Measurements from ENCODE around the gene PTPRG. TPM values are rescaled to one million over a fixed set of nuclear protein-coding genes. Genes with fewer than 3 reads are reported as not detected.

The PTPRG gene
- total and polyA plus RNA-seq, 10 of the 15 experiments (the other 5 are each of a cell fraction or from before 2014, with no cell fraction given), result 0.29 to 20.7 (median 1.4) TPM

GRCh38 chr3:62249484-62249776 lies 688.1 kb downstream of the PTPRG start:
- in situ Hi-C loops (cut with MboI) (no loop called here), intact Hi-C loops (cut with micrococcal nuclease; ENCODE audit: unreplicated experiment) (no loop called here)
- H3K79me2 ChIP-seq (ENCODE audit: control insufficient read depth, insufficient read depth, low read length), result no peaks in the 10 kb centered on the region
- H3K27ac ChIP-seq (ENCODE audit: control insufficient read depth, insufficient read depth), result no peak overlapping the region
- WGBS (ENCODE audit: insufficient coverage, insufficient replicate concordance, low lambda C conversion rate, missing lambda C conversion rate), result 0% methylated on average over 1 of the region's 1 CpG
- no peak overlapping the region for H2AFZ ChIP-seq (ENCODE audit: control insufficient read depth, low read depth, low read length)
- RAD21 ChIA-PET (ENCODE audit: unreplicated experiment), result no interaction called here
- no peaks in the 10 kb centered on the region for H3K4me1 ChIP-seq (ENCODE audit: control insufficient read depth, insufficient read depth, low read length)
- no TSS peak for BruUV-seq (replicated peaks)
- ATAC-seq (no peak), DNase-seq (ENCODE audit: low read depth, low spot score) (no peak), FAIRE-seq (no peak)
- H4K20me1 ChIP-seq (ENCODE audit: control insufficient read depth, insufficient read depth), result no peaks in the 10 kb centered on the region
- no peak overlapping the region for H3K4me2 ChIP-seq (ENCODE audit: control insufficient read depth, insufficient read depth)
- no peaks in the 10 kb centered on the region for H3K9me3 ChIP-seq (replicated peaks; ENCODE audit: control insufficient read depth, insufficient read depth, low read length)
- H3K36me3 ChIP-seq (ENCODE audit: control insufficient read depth in 2 of 2, insufficient read depth in 2 of 2, low read length in 1 of 2), result no peaks in the 10 kb centered on the region
- CTCF ChIA-PET, result interaction anchor here (0.6 to 1.5 kb wide), 4 partner anchors 10 to 43 kb away, joined by 3 to 5 read pairs (median 4); no protein-coding TSS in a partner anchor
- no peaks in the 10 kb centered on the region; a peak in 1 of 4 replicates for H3K27me3 ChIP-seq (replicated peaks in 1 of 2; ENCODE audit: control insufficient read depth in 2 of 2, insufficient read depth in 2 of 2, low read length in 1 of 2)
- H3K4me3 ChIP-seq, result no peak overlapping the region
- POLR2A ChIA-PET, result no interaction called here
- no peak for TF ChIP-seq ELK1 (IDR thresholded peaks at IDR 0.05; ENCODE audit: low read depth, low read length)
- no peak for TF ChIP-seq CTCF (IDR thresholded peaks at IDR 0.05 in 2 of 3, conservative IDR thresholded peaks at IDR 0.05 in 1 of 3; ENCODE audit: control insufficient read depth in 2 of 3, extremely low read depth in 1 of 3, insufficient read depth in 1 of 3, low read depth in 3 of 3, low read length in 3 of 3)
- no peak for TF ChIP-seq SIN3A (IDR thresholded peaks at IDR 0.05; ENCODE audit: low read depth, low read length)
- TF ChIP-seq PAX8 (IDR thresholded peaks at IDR 0.05), result no peak
- no peak for TF ChIP-seq ZNF24 (IDR thresholded peaks at IDR 0.05)
- no peak for TF ChIP-seq GATAD2B (conservative IDR thresholded peaks at IDR 0.05; ENCODE audit: low read depth)
- TF ChIP-seq CHD4 (IDR thresholded peaks at IDR 0.05), result no peak
- TF ChIP-seq IKZF2 (IDR thresholded peaks at IDR 0.05), result no peak
- no peak for TF ChIP-seq BCLAF1 (IDR thresholded peaks at IDR 0.05)
- TF ChIP-seq PBX3 (IDR thresholded peaks at IDR 0.05; ENCODE audit: insufficient replicate concordance, low read depth, low read length), result no peak
- no peak for TF ChIP-seq NFIC (IDR thresholded peaks at IDR 0.05; ENCODE audit: low read depth, low read length)
- TF ChIP-seq ZNF274 (IDR thresholded peaks at IDR 0.05; ENCODE audit: insufficient read depth, insufficient read length), result no peak
- no peak for TF ChIP-seq SIX5 (IDR thresholded peaks at IDR 0.05; ENCODE audit: low read depth, low read length, severe bottlenecking)
- no peak overlapping the region for H3K9ac ChIP-seq (ENCODE audit: control insufficient read depth, insufficient read depth, low read length)
- SMC1A ChIA-PET (ENCODE audit: uncharacterized antibody, unreplicated experiment), result interaction anchor here (1.3 to 4.7 kb wide), 5 partner anchors 11 to 48 kb away, joined by 3 to 22 read pairs (median 5); no protein-coding TSS in a partner anchor
